Subcutaneous adipose tissue (tissue), 4 donors: ENCODE data around the gene WWP2. TPM values are rescaled to one million over a fixed set of nuclear protein-coding genes. Genes with fewer than 3 reads are reported as not detected.

Experiments
- CTCF ChIP-seq: fragments of 450-650 bp; IDR thresholded peaks from one replicate; pipeline ENCODE4 v1.5.1; 2016; ENCODE audit warnings: low read depth, mild to moderate bottlenecking, control low read depth, antibody characterized with exemption, moderate library complexity
- total RNA-seq, 4 donors: library from RNA; depleted of rRNA; stranded (reverse); fragments of >200 nt; gene quantifications; one replicate each; pipeline ENCODE4 v1.1.0, GENCODE V29; 2016

WWP2 gene
- total RNA-seq, 4 donors from 2014 or later: 20.2 to 48.7 (median 34.7) TPM

- TF ChIP-seq CTCF: no peak
Observed at GRCh38 chr16:69889295-69889964, 127.3 kb downstream of the WWP2 start.

- TF ChIP-seq CTCF: no peak
Observed at GRCh38 chr16:69890114-69890891, 128.2 kb downstream of the WWP2 start.

GRCh38 chr16:69890892-69891282, 128.8 kb downstream of the WWP2 start:
- no peak for TF ChIP-seq CTCF

GRCh38 chr16:69892378-69892777, 130.2 kb downstream of the WWP2 start:
- no peak for TF ChIP-seq CTCF

DNA sequence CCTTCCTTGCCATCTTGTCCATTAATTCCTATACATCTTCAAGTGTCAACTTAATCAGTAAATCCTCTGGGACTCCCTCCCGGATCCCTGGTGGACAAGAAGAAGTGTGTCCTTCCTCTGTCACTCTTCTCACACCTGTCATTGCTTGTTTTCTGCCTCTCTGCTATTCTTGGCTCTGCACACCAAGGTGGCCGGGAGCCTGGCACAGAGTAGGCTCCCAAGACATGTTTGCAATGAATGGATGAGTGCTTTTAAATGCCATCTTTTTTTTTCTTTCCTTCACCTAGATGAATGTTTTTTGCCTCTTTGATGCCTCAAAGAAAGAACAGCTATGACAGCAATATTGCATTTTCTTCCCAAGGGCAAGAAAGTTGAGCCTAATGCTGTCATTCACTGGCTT, 131.0 kb downstream of the WWP2 start:
- no peak for TF ChIP-seq CTCF

DNA sequence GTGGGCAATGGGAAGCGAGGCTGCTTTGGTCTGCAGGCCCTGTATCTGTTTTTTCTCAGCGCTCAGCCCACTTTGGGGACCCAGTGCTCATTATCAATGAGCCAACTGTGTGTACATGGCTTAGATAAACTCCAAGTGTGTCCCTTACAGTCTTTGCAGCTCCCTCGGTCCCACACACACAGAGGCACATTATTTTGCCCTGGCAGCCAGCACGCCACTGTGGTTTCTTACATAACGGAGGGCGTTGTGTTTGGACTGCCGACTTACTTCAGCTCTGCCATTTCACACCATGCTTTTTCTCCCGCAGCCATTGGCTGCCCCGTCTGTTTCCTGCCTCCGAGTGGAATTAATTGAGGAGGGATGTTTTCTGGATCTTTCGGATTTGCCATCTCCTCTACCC, 132.5 kb downstream of the WWP2 start:
- no peak for TF ChIP-seq CTCF

GRCh38 chr16:69903865-69904415, 141.8 kb downstream of the WWP2 start:
- no peak for TF ChIP-seq CTCF
